Measurements from ENCODE around the gene ACTRT3. TPM values are rescaled to one million over a fixed set of nuclear protein-coding genes. Genes with fewer than 3 reads are reported as not detected.

The ACTRT3 gene
- total RNA-seq, 1 donor from 2014 or later, result 0.32 TPM

DNA sequence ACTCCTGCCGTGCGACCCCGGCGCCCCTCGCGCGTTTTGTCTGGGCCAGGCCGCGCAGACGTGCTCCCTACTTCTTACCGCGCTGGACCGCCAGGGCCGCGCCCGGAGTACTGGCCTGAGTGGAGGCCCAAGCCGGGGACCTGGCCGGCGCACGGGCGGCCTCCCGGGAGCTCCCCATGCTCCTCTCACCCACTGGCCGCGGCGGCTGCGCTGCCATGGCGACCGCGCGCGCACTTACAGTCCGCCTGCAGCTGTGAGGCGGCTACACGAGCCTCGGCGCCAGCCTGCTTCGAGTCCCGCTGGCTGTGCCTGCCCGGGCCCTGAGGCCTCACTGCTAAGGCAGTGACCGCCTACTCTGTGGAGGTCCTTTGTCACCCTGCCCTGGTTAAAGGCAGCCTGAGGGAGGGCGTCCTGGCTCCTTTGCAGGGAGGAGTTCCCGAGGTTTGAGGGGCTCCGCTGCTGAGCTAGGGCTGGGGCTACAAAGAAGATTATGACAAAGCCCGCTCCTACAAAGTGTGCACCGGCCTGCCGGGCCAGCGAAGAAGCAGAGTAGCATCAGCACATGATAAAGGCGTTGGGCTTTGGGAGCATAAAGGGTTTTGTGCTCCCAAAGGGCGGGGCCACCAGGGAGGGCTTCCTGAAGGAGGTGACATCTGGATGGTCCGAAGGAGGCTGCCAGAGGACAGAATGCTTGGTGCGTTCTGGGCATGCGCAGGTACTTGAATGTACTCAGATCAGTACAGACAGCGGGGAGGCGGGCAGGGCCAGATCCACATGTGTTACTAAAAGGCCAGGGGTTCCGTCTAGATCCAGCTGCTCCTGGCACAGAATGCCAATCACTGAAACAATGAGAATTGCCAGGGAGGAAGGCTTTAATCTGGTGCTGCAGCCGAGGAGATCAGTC, 43.2 kb upstream of the ACTRT3 start, which contains the start of the genes LRRC34 and LRRIQ4:
Gene LRRC34 (minus strand): TSS at position 573 of the 904 bp plus-strand sequence. CDS start 356 bp downstream, at position 217.
Gene LRRIQ4 (plus strand): TSS at position 539 of the 904 bp plus-strand sequence. CDS start 9,052 bp downstream, outside the sequence.
- peaks cover 0 to 6% of the 10 kb centered on the region in 2 donors for H3K4me1 ChIP-seq
- intact Hi-C loops (cut with DNase I), result no loop called here
- no peaks in the 10 kb centered on the region for H3K9me3 ChIP-seq
- no peaks in the 10 kb centered on the region for H3K36me3 ChIP-seq
- peak in 1 of 2 donors; percentile 84 for DNase-seq (ENCODE audit: low spot score in 2 of 2)
- no peaks in the 10 kb centered on the region for H3K27me3 ChIP-seq
- peak within 1 kb of the TSS; percentile 47 to 81 for H3K27ac ChIP-seq
- peak within 1 kb of the TSS; percentile 58 to 73 for H3K4me3 ChIP-seq
- TF ChIP-seq, protein P1, sequence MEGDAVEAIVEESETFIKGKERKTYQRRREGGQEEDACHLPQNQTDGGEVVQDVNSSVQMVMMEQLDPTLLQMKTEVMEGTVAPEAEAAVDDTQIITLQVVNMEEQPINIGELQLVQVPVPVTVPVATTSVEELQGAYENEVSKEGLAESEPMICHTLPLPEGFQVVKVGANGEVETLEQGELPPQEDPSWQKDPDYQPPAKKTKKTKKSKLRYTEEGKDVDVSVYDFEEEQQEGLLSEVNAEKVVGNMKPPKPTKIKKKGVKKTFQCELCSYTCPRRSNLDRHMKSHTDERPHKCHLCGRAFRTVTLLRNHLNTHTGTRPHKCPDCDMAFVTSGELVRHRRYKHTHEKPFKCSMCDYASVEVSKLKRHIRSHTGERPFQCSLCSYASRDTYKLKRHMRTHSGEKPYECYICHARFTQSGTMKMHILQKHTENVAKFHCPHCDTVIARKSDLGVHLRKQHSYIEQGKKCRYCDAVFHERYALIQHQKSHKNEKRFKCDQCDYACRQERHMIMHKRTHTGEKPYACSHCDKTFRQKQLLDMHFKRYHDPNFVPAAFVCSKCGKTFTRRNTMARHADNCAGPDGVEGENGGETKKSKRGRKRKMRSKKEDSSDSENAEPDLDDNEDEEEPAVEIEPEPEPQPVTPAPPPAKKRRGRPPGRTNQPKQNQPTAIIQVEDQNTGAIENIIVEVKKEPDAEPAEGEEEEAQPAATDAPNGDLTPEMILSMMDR (IDR thresholded peaks at IDR 0.05), result no peak

DNA sequence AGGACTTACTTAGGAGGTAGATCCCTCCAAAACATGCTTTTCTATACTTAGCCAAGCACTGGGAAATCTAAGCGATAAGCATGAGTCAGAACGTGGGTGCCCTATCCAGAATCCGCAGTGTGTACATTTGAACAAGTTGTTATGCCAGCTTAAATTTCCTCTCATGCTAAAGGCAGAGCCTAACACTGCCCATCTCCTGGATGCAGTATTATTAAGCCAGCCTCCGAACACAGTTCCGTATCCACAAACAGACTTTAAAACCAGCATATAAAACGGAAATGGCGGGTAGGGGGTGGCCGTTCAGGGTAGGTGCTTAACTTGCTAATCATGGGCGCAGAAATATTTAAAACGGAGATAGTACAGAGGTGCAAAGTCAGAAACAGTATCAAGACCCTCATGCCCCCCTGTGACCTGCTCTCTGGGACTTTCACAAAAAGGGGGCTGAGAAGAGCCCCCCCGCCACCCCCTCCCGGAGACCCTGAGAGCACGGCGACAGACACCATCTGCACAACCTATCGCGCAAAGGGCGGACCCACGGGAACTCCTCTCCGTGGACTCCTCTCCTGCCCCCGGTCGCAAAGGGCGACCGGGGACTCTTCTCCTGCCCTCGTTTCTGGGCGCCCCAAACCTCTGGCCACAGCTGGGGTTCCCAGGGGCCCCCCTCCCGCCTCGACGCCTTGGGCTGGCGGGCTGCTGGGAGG, 42.4 kb upstream of the ACTRT3 start:
- no peak for DNase-seq (ENCODE audit: low spot score in 2 of 2)
- H3K9me3 ChIP-seq, result no peaks in the 10 kb centered on the region
- H3K4me3 ChIP-seq, result peak overlapping the region; percentile 58 to 73
- H3K27ac ChIP-seq, result peak overlapping the region; percentile 47 to 81
- TF ChIP-seq, protein P1 (IDR thresholded peaks at IDR 0.05), result no peak
- no peaks in the 10 kb centered on the region for H3K27me3 ChIP-seq
- H3K4me1 ChIP-seq, result peaks cover 0 to 6% of the 10 kb centered on the region in 2 donors
- H3K36me3 ChIP-seq, result no peaks in the 10 kb centered on the region
- intact Hi-C loops (cut with DNase I), result no loop called here

DNA sequence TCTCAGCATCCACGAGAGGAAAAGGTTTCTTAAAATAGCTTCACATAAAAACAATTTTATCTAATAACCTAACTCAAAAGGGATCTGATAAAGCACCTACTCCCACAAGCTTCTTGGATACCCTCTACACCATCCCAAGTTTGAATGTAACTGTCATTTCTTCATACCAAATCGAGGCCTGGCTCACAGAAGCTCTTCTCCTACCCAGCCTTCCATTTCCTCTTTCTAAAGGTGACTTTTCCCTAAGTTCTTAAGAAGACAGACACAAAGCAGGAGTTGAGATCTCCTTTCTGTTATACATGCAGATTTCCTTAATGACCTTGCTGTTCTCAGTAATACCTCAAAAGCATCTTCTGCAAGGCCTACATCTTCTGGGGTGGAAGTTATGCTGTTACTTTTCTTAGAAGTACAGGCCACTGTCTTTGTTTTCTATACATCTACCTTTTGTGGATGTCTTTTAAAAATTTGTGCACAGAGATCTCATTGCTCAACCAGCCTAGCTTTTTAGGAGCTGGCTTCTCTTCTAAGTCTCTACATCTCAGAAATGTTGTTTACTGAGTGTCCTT, 40.0 kb upstream of the ACTRT3 start:
- Histone ChIP-seq H3K4me3 (no peak overlapping the region), H3K4me1 (peaks cover 0 to 6% of the 10 kb centered on the region in 2 donors), H3K27me3 (no peaks in the 10 kb centered on the region), H3K27ac (peak overlapping the region in 1 of 2 donors; percentile 6), H3K36me3 (no peaks in the 10 kb centered on the region), H3K9me3 (no peaks in the 10 kb centered on the region)
- TF ChIP-seq, protein P1 (IDR thresholded peaks at IDR 0.05), result no peak
- DNase-seq (ENCODE audit: low spot score in 2 of 2), result no peak
- intact Hi-C loops (cut with DNase I), result no loop called here

DNA sequence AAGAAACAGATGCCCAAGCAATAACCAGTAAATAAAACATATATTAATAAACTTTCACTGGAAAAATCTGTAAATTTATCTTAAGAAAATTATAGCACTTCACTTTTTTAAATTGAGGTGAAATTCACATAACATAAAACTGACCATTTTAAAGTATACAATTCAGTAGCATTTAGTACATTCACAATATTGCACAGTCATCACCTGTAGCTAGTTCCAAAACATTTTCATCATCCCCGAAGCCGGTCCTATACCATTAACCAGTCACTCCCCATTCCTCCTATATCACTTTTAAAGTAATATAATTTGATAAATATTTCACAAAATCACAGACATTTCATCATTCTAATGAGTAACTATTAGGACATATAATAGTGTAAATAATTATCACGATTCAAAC, 35.3 kb upstream of the ACTRT3 start:
- Histone ChIP-seq H3K4me3 (no peak overlapping the region), H3K36me3 (peaks cover 0 to 6% of the 10 kb centered on the region in 2 donors), H3K27ac (no peak overlapping the region), H3K4me1 (no peaks in the 10 kb centered on the region), H3K9me3 (no peaks in the 10 kb centered on the region), H3K27me3 (no peaks in the 10 kb centered on the region)
- intact Hi-C loops (cut with DNase I), result no loop called here
- TF ChIP-seq, protein P1 (IDR thresholded peaks at IDR 0.05), result no peak
- DNase-seq (ENCODE audit: low spot score in 2 of 2), result no peak

DNA sequence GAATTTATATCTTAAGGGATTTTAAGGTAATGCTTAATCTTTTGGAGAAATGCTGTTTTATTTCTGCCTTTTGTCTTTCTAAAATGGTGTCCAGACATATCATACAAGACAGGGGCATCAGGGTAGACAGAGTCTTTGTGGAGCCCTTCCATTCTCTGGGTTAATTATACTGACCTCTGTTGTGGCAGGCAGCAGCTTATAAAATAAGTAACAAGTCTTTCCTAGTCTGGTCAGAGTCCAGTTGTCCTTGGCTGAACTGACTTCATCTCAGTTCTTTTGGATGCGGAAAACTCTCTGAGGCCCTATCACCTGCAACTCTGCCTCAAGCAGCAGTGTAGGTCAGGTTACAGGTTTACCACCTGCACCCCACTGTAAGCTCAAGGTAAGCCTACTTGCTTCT, 23.0 kb upstream of the ACTRT3 start:
- TF ChIP-seq, protein P1 (IDR thresholded peaks at IDR 0.05), result no peak
- no peak for DNase-seq (ENCODE audit: low spot score in 2 of 2)
- no peaks in the 10 kb centered on the region for H3K9me3 ChIP-seq
- peaks cover 15 to 34% of the 10 kb centered on the region in 2 donors for H3K36me3 ChIP-seq
- no peak overlapping the region for H3K27ac ChIP-seq
- intact Hi-C loops (cut with DNase I), result no loop called here
- H3K27me3 ChIP-seq, result no peaks in the 10 kb centered on the region
- no peak overlapping the region for H3K4me3 ChIP-seq
- no peaks in the 10 kb centered on the region for H3K4me1 ChIP-seq
